H1 (cell line): ENCODE measurements around the gene UNC5B. TPM values are rescaled to one million over a fixed set of nuclear protein-coding genes. Genes with fewer than 3 reads are reported as not detected.

Source experiments
- CTCF ChIA-PET: fragments of 300-600 bp; sonication (Branson Sonifier 250); formaldehyde crosslinking; loops from one replicate; lab custom pipeline; 2021; ENCODE audit not compliant: partially characterized antibody; lab: Charles Lee
- POLR2A ChIA-PET: fragments of 300-600 bp; sonication (Branson Sonifier 250); formaldehyde crosslinking; loops from one replicate; lab custom pipeline; 2021; ENCODE audit warnings: inconsistent platforms; ENCODE audit not compliant: partially characterized antibody; lab: Charles Lee
- DNase-seq, 2 experiments: peaks; one replicate each; pipeline versions ENCODE4 v3.0.0 to v3.0.0-alpha.2; 2010 to 2022; ENCODE audit warnings: low spot score in 2 of 2, low read depth in 1 of 2, mixed read lengths in 1 of 2
- FAIRE-seq: peaks from 2 replicates; lab custom pipeline; 2011; peaks lifted over from hg19 to GRCh38; lab: Jason Lieb, UNC
- H2AFZ ChIP-seq: 2 replicates; pipeline ENCODE4 v1.8.1; 2012; ENCODE audit warnings: low read length, inconsistent platforms
- H2AK5ac ChIP-seq: 2 replicates; pipeline ENCODE4 v1.6.1; 2013; ENCODE audit warnings: low read depth, low read length
- H2BK120ac ChIP-seq: replicated peaks from 2 replicates; pipeline ENCODE3; 2013; ENCODE audit warnings: low read depth, low read length, inconsistent platforms
- H2BK12ac ChIP-seq: 2 replicates; pipeline ENCODE4 v1.6.1; 2013; ENCODE audit warnings: low read depth, low read length
- H2BK15ac ChIP-seq: 2 replicates; pipeline ENCODE4 v1.6.1; 2013; ENCODE audit warnings: low read length
- H2BK20ac ChIP-seq: 2 replicates; pipeline ENCODE4 v1.6.1; 2013; ENCODE audit warnings: low read length
- H2BK5ac ChIP-seq: 2 replicates; pipeline ENCODE4 v1.6.1; 2013; ENCODE audit warnings: low read depth, low read length
- H3K14ac ChIP-seq: 2 replicates; pipeline ENCODE4 v1.6.1; 2013; ENCODE audit warnings: inconsistent platforms; ENCODE audit not compliant: insufficient read length
- H3K18ac ChIP-seq: 2 replicates; pipeline ENCODE4 v1.6.1; 2013; ENCODE audit warnings: low read length; ENCODE audit errors: extremely low read depth
- H3K23ac ChIP-seq: 2 replicates; pipeline ENCODE4 v1.6.1; 2013; ENCODE audit warnings: inconsistent platforms; ENCODE audit not compliant: insufficient read length
- H3K23me2 ChIP-seq: 2 replicates; pipeline ENCODE4 v1.6.1; 2013; ENCODE audit warnings: low read depth, low read length
- H3K27ac ChIP-seq: 2 replicates; pipeline ENCODE4 v1.6.1; 2011; ENCODE audit warnings: low read depth, low read length, inconsistent platforms
- H3K27me3 ChIP-seq, 4 experiments: replicated peaks in 1 of 4; 1 replicate in 1 of 4; 2 replicates in 3 of 4; pipeline versions ENCODE4 v1.6.1 to v1.8.1; 2011 to 2013; ENCODE audit warnings: low read length in 3 of 4, mild to moderate bottlenecking in 3 of 4, inconsistent platforms in 2 of 4, mixed read lengths in 2 of 4, moderate library complexity in 1 of 4; ENCODE audit not compliant: control insufficient read depth in 3 of 4, insufficient read depth in 3 of 4; ENCODE audit errors: extremely low read depth in 1 of 4
- H3K36me3 ChIP-seq, 4 experiments: 2 replicates each; pipeline versions ENCODE4 v1.6.1 to v1.8.1; 2011 to 2013; ENCODE audit warnings: mild to moderate bottlenecking in 4 of 4, low read length in 3 of 4, moderate library complexity in 2 of 4, control low read depth in 1 of 4, inconsistent platforms in 1 of 4; ENCODE audit not compliant: insufficient read depth in 4 of 4, control insufficient read depth in 2 of 4
- H3K4ac ChIP-seq: replicated peaks from 2 replicates; pipeline ENCODE3; 2013; ENCODE audit warnings: low read length, low read depth, mixed read lengths, inconsistent platforms; ENCODE audit not compliant: insufficient read length
- H3K4me1 ChIP-seq, 4 experiments: replicated peaks in 1 of 4; 1 replicate in 1 of 4; 2 replicates in 3 of 4; pipeline versions ENCODE4 v1.6.1 to v1.8.1; 2011 to 2013; ENCODE audit warnings: low read length in 3 of 4, inconsistent platforms in 2 of 4, mixed read lengths in 1 of 4; ENCODE audit not compliant: insufficient read depth in 4 of 4, control insufficient read depth in 3 of 4
- H3K4me2 ChIP-seq, 2 experiments: 2 replicates each; pipeline versions ENCODE4 v1.6.1 to v1.8.1; 2011 to 2013; ENCODE audit warnings: low read depth in 2 of 2, low read length in 2 of 2, control low read depth in 1 of 2, inconsistent platforms in 1 of 2, mild to moderate bottlenecking in 1 of 2; ENCODE audit not compliant: insufficient read depth in 1 of 2
- H3K4me3 ChIP-seq, 4 experiments: fragments of 200-600, 300-600 bp in 1 of 4; sonication (generic), shearing (Covaris generic), sonication (Bioruptor Twin) in 1 of 4; 2 replicates each; pipeline versions ENCODE4 v1.5.1 to v1.8.1; 2011 to 2016; ENCODE audit warnings: low read length in 4 of 4, low read depth in 3 of 4, control low read depth in 2 of 4, inconsistent platforms in 2 of 4, mild to moderate bottlenecking in 2 of 4, mixed read lengths in 1 of 4, moderate library complexity in 1 of 4; ENCODE audit not compliant: insufficient read depth in 2 of 4; ENCODE audit errors: extremely low read depth in 1 of 4
- H3K56ac ChIP-seq: replicated peaks from 2 replicates; pipeline ENCODE3; 2013; ENCODE audit warnings: low read depth, mild to moderate bottlenecking, mixed read lengths, low read length, inconsistent platforms; ENCODE audit not compliant: insufficient read length
- H3K79me1 ChIP-seq: 2 replicates; pipeline ENCODE4 v1.6.1; 2013; ENCODE audit warnings: low read depth, low read length, control low read depth
- H3K79me2 ChIP-seq, 2 experiments: 2 replicates each; pipeline versions ENCODE4 v1.6.1 to v1.8.1; 2012 to 2013; ENCODE audit warnings: low read length in 2 of 2, mild to moderate bottlenecking in 2 of 2, inconsistent platforms in 1 of 2; ENCODE audit not compliant: insufficient read depth in 2 of 2, control insufficient read depth in 1 of 2
- H3K9ac ChIP-seq, 4 experiments: replicated peaks in 1 of 4; 1 replicate in 1 of 4; 2 replicates in 3 of 4; pipeline versions ENCODE4 v1.6.1 to v1.8.1; 2011 to 2013; ENCODE audit warnings: low read depth in 3 of 4, low read length in 3 of 4, control low read depth in 2 of 4, mild to moderate bottlenecking in 2 of 4, moderate library complexity in 2 of 4, inconsistent platforms in 1 of 4; ENCODE audit errors: extremely low read depth in 1 of 4
- H3K9me3 ChIP-seq, 2 experiments: 2 replicates each; pipeline versions ENCODE4 v1.6.1 to v1.8.1; 2012 to 2013; ENCODE audit warnings: mild to moderate bottlenecking in 2 of 2, moderate library complexity in 2 of 2, control low read depth in 1 of 2, inconsistent platforms in 1 of 2, low read depth in 1 of 2, low read length in 1 of 2, mixed read lengths in 1 of 2; ENCODE audit not compliant: insufficient read depth in 2 of 2
- H4K20me1 ChIP-seq, 2 experiments: replicated peaks in 1 of 2; 2 replicates each; pipeline versions ENCODE3 to v1.8.1; 2011 to 2013; ENCODE audit warnings: inconsistent platforms in 2 of 2, low read length in 2 of 2, mild to moderate bottlenecking in 1 of 2; ENCODE audit not compliant: insufficient read depth in 2 of 2, control insufficient read depth in 1 of 2
- H4K5ac ChIP-seq: 2 replicates; pipeline ENCODE4 v1.6.1; 2013; ENCODE audit warnings: low read length, low read depth, mixed read lengths, inconsistent platforms; ENCODE audit not compliant: insufficient read length
- H4K8ac ChIP-seq: 2 replicates; pipeline ENCODE4 v1.8.0; 2013; ENCODE audit warnings: mild to moderate bottlenecking, moderate library complexity, low read length, inconsistent platforms; ENCODE audit not compliant: insufficient read depth; ENCODE audit errors: extremely low read depth
- H4K91ac ChIP-seq: replicated peaks from 2 replicates; pipeline ENCODE3; 2013; ENCODE audit warnings: low read length, mixed read lengths, inconsistent platforms; ENCODE audit not compliant: insufficient read length
- ATF2 ChIP-seq: IDR thresholded peaks from 2 replicates; pipeline ENCODE4 v1.6.1; 2012; ENCODE audit warnings: low read length, inconsistent platforms
- BACH1 ChIP-seq: IDR thresholded peaks from 2 replicates; pipeline ENCODE4 v1.6.1; 2012; ENCODE audit warnings: low read length, improper control_type of control experiment
- CTBP2 ChIP-seq: IDR thresholded peaks from 2 replicates; pipeline ENCODE4 v1.7.0; 2011; ENCODE audit warnings: borderline replicate concordance, mild to moderate bottlenecking, moderate library complexity, mixed read lengths, low read length; ENCODE audit not compliant: insufficient read depth, insufficient read length
- NANOG ChIP-seq: IDR thresholded peaks from 2 replicates; pipeline ENCODE4 v1.6.1; 2011; ENCODE audit warnings: low read length, low read depth, mild to moderate bottlenecking, inconsistent platforms; ENCODE audit not compliant: insufficient read depth, poor library complexity, severe bottlenecking
- PHF8 ChIP-seq: fragments of 200-600 bp; sonication (generic); conservative IDR thresholded peaks from 2 replicates; pipeline ENCODE4 v1.7.1; 2012; ENCODE audit warnings: low read depth, mild to moderate bottlenecking, inconsistent platforms, low read length, moderate library complexity
- RXRA ChIP-seq: IDR thresholded peaks from 2 replicates; pipeline ENCODE4 v1.6.1; 2011; ENCODE audit warnings: low read depth, mild to moderate bottlenecking, low read length, moderate library complexity; ENCODE audit not compliant: insufficient read depth
- SAP30 ChIP-seq: fragments of 300-600 bp; sonication (generic); IDR thresholded peaks from 2 replicates; pipeline ENCODE4 v1.7.1; 2012; ENCODE audit warnings: low read length, moderate library complexity, mild to moderate bottlenecking, inconsistent platforms; ENCODE audit not compliant: insufficient read depth, insufficient replicate concordance
- SP1 ChIP-seq: IDR thresholded peaks from 2 replicates; pipeline ENCODE4 v1.6.1; 2011; ENCODE audit warnings: low read depth, low read length
- TAF1 ChIP-seq: IDR thresholded peaks from 2 replicates; pipeline ENCODE4 v1.6.1; 2011; ENCODE audit warnings: mild to moderate bottlenecking, low read depth, low read length
- WGBS, 2 experiments: shearing (Covaris generic) in 1 of 2; methylation state at CpG; one replicate each; pipeline versions ENCODE4 v1.1.6 to v1.1.7; 2013 to 2015; ENCODE audit warnings: low lambda C conversion rate in 2 of 2, mixed read lengths in 2 of 2, inconsistent platforms in 1 of 2, low coverage in 1 of 2, missing lambda C conversion rate in 1 of 2; ENCODE audit not compliant: insufficient replicate concordance in 2 of 2, insufficient coverage in 1 of 2, insufficient read length in 1 of 2; ENCODE audit errors: extremely low coverage in 1 of 2, missing lambda C conversion rate in 1 of 2; 5-methylcytosine and 5-hydroxymethylcytosine counted together
- polyA plus RNA-seq, 7 experiments: library from polyadenylated mRNA; depleted of rRNA in 3 of 7; stranded (reverse) in 5 of 7; unstranded in 2 of 7; fragments of >200 nt in 5 of 7; fragments of 200-250 nt in 2 of 7; gene quantifications; 1 replicate in 5 of 7; 2 replicates in 1 of 7; 4 replicates in 1 of 7; pipeline versions ENCODE4 v1.2.1 to v1.2.3, GENCODE V29; 2011 to 2013; ENCODE audit warnings: missing spikeins in 2 of 7, mixed read lengths in 2 of 7
- total RNA-seq: library from RNA; stranded (reverse); fragmentation: NEBNext Ultra II Directional; extraction: Animal tissue kit (Norgen Biotek cat#: 25700); gene quantifications from 2 replicates; pipeline ENCODE4 v1.2.1, GENCODE V29; 2021
- TF ChIP-seq, protein P1 (sequence below): IDR thresholded peaks from 2 replicates; pipeline ENCODE4 v1.6.1; 2011; ENCODE audit warnings: low read depth, mild to moderate bottlenecking, low read length; ENCODE audit not compliant: insufficient read depth

UNC5B gene
- total and polyA plus RNA-seq, 2 of the 8 experiments (the other 6 are each of a cell fraction or from before 2014, with no cell fraction given): 27.9 to 31.8 TPM

DNA sequence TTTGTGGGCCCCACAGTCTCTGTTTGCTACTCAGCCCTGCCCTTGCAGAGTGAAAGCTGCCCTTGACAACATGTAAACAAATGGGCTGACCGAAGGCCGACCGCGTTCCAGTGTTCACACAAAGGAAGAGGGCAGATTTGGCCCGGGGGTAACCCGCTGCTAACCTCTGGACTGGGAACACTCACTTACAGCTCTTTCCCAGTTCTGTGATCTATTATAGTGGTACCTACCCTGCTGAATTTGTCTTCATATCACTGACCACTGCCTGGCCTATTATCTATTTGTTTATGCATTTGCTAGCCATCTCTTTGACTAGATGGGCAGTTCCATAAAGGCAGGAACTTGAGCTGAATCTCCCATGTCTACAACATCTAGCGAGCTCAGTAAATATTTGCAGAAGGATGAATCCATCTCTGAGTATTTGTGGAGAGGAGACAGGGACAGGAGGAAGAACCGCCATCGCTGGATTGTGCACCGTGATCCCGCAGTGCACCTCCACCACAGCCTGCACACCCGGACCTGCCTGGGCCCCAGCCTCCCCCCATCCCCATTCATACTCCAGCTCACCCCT, 121.9 kb downstream of the UNC5B start:
- no peak for FAIRE-seq
- H4K91ac ChIP-seq: no peak overlapping the region
- TF ChIP-seq SAP30 (no peak), BACH1 (no peak), PHF8 (no peak), RXRA (no peak), NANOG (no peak), ATF2 (no peak), TAF1 (no peak), SP1 (no peak), CTBP2 (no peak)
- TF ChIP-seq, protein P1, sequence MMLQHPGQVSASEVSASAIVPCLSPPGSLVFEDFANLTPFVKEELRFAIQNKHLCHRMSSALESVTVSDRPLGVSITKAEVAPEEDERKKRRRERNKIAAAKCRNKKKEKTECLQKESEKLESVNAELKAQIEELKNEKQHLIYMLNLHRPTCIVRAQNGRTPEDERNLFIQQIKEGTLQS: no peak

More for the DNA sequence above, 121.9 kb downstream of the UNC5B start:
- no peak overlapping the region for H3K14ac ChIP-seq
- DNase-seq: no peak
- peak overlapping the region; percentile 20; the same call in 1 of the 2 replicates for H4K8ac ChIP-seq
- no peak overlapping the region for H2BK5ac ChIP-seq
- H4K5ac ChIP-seq: no peak overlapping the region
- H3K4me1 ChIP-seq: peaks cover 0 to 18% (median 10%) of the 10 kb centered on the region in 4 experiments; a peak in 6 of 7 replicates
- WGBS, 2 experiments: 86% methylated on average over 12 of the region's 12 CpGs; no CpG with 5 or more reads in 1 of the 2 experiments
- H3K27ac ChIP-seq: no peak overlapping the region
- H2BK120ac ChIP-seq: no peak overlapping the region
- H3K36me3 ChIP-seq: peaks cover 0 to 8% (median 0%) of the 10 kb centered on the region in 4 experiments; a peak in 2 of 8 replicates
- ChIA-PET POLR2A (interaction anchor here (0.6 to 0.9 kb wide), 2 partner anchors 10 to 53 kb away, joined by 3 to 4 read pairs; no protein-coding TSS in a partner anchor), CTCF (interaction anchor here (0.7 to 2.4 kb wide), 13 partner anchors 9 to 314 kb away, joined by 3 to 14 read pairs (median 4); partner anchors contain the start of gene SLC29A3)
- H3K4ac ChIP-seq: no peak overlapping the region
- H2BK15ac ChIP-seq: no peak overlapping the region
- no peak overlapping the region for H2BK12ac ChIP-seq
- no peak overlapping the region for H3K4me2 ChIP-seq
- H3K9me3 ChIP-seq: no peaks in the 10 kb centered on the region
- H3K4me3 ChIP-seq: no peak overlapping the region
- H3K79me2 ChIP-seq: no peaks in the 10 kb centered on the region
- no peak overlapping the region for H2AFZ ChIP-seq
- no peak overlapping the region for H3K18ac ChIP-seq
- H3K9ac ChIP-seq: no peak overlapping the region
- no peaks in the 10 kb centered on the region for H3K27me3 ChIP-seq
- no peak overlapping the region for H3K23ac ChIP-seq
- no peaks in the 10 kb centered on the region for H4K20me1 ChIP-seq
- 0 out of 2 replicates have a peak, but pooled peaks cover 2% of the 10 kb centered on the region for H3K79me1 ChIP-seq
- no peaks in the 10 kb centered on the region for H3K23me2 ChIP-seq
- H3K56ac ChIP-seq: no peak overlapping the region
- no peak overlapping the region for H2BK20ac ChIP-seq
- H2AK5ac ChIP-seq: no peak overlapping the region
